K562 (cell line): Measurements from ENCODE around the gene RABL6. TPM values are rescaled to one million over a fixed set of nuclear protein-coding genes. Genes with fewer than 3 reads are reported as not detected.

Experiments
- ARNT ChIP-seq, 2 experiments: fragments of 450-650 bp; IDR thresholded peaks; 2 replicates each; pipeline ENCODE4 v1.6.1; 2016; ENCODE audit warnings: mild to moderate bottlenecking in 1 of 2
- CBFA2T3 ChIP-seq: fragments of 450-650 bp; IDR thresholded peaks from 2 replicates; pipeline ENCODE4 v1.6.1; 2017
- CCNT2 ChIP-seq: IDR thresholded peaks from 2 replicates; pipeline ENCODE4 v1.6.1; 2011; ENCODE audit warnings: borderline replicate concordance, low read depth, mild to moderate bottlenecking, moderate library complexity, mixed read lengths, low read length; ENCODE audit not compliant: insufficient read length; ENCODE audit errors: extremely low read depth
- CEBPG ChIP-seq, 3 experiments: fragments of 200-800 bp in 1 of 3; sonication (Bioruptor generic) in 1 of 3; sonication (generic) in 1 of 3; formaldehyde crosslinking in 1 of 3; IDR thresholded peaks in 2 of 3; conservative IDR thresholded peaks in 1 of 3; 2 replicates each; pipeline versions ENCODE4 v1.6.1 to v1.8.0; 2016 to 2022; ENCODE audit warnings: missing compliant biosample characterization in 2 of 3, missing genetic modification characterization in 2 of 3, mild to moderate bottlenecking in 1 of 3, missing genetic modification reagents in 1 of 3
- DPF2 ChIP-seq: fragments of 450-650 bp; IDR thresholded peaks from 2 replicates; pipeline ENCODE4 v1.6.1; 2016
- EP300 ChIP-seq: IDR thresholded peaks from 2 replicates; pipeline ENCODE4 v1.6.1; 2012; ENCODE audit warnings: low read length, improper control_type of control experiment
- ETS2 ChIP-seq: IDR thresholded peaks from 2 replicates; pipeline ENCODE4 v1.6.1; 2016; ENCODE audit warnings: borderline replicate concordance, missing genetic modification characterization, mild to moderate bottlenecking, moderate library complexity, missing compliant biosample characterization; ENCODE audit not compliant: poor library complexity, severe bottlenecking
- FOXA3 ChIP-seq, 2 experiments: fragments of 450-650 bp in 1 of 2; sonication (generic) in 1 of 2; formaldehyde crosslinking; IDR thresholded peaks in 1 of 2; conservative IDR thresholded peaks in 1 of 2; 2 replicates each; pipeline versions ENCODE4 v1.4.0 to v1.8.0; 2020 to 2022; ENCODE audit warnings: mild to moderate bottlenecking in 2 of 2, missing genetic modification reagents in 1 of 2
- HDAC1 ChIP-seq, 2 experiments: fragments of 450-650 bp; IDR thresholded peaks; 2 replicates each; pipeline ENCODE4 v1.6.1; 2016 to 2017; ENCODE audit warnings: inconsistent platforms in 1 of 2, mild to moderate bottlenecking in 1 of 2, moderate library complexity in 1 of 2
- KDM1A ChIP-seq, 2 experiments: fragments of 450-650 bp; IDR thresholded peaks; 2 replicates each; pipeline ENCODE4 v1.6.1; 2016; ENCODE audit warnings: mild to moderate bottlenecking in 2 of 2
- MLX ChIP-seq, 2 experiments: fragments of 450-650 bp in 1 of 2; sonication (generic) in 1 of 2; formaldehyde crosslinking; conservative IDR thresholded peaks; 2 replicates each; pipeline versions ENCODE4 v1.4.0 to v1.8.1; 2020 to 2022; ENCODE audit warnings: mild to moderate bottlenecking in 1 of 2, missing genetic modification reagents in 1 of 2
- MTA1 ChIP-seq: fragments of 450-650 bp; IDR thresholded peaks from 2 replicates; pipeline ENCODE4 v1.6.1; 2017; ENCODE audit warnings: borderline replicate concordance
- NFIC ChIP-seq: fragments of 450-650 bp; IDR thresholded peaks from 2 replicates; pipeline ENCODE4 v1.6.1; 2017; ENCODE audit warnings: mild to moderate bottlenecking, inconsistent platforms
- NONO ChIP-seq, 2 experiments: fragments of 200-400 bp in 1 of 2; fragments of 450-650 bp in 1 of 2; formaldehyde crosslinking in 1 of 2; IDR thresholded peaks; 2 replicates each; pipeline ENCODE4 v1.6.1; 2017; ENCODE audit warnings: low read depth in 2 of 2, mild to moderate bottlenecking in 2 of 2, moderate library complexity in 2 of 2, low read length in 1 of 2
- RBM22 ChIP-seq: fragments of 200-400 bp; formaldehyde crosslinking; IDR thresholded peaks from 2 replicates; pipeline ENCODE4 v1.6.1; 2018; ENCODE audit warnings: low read length, low read depth; ENCODE audit not compliant: poor library complexity, severe bottlenecking
- SMARCE1 ChIP-seq: fragments of 450-650 bp; IDR thresholded peaks from 2 replicates; pipeline ENCODE4 v1.7.1; 2016; ENCODE audit warnings: mild to moderate bottlenecking
- TAF1 ChIP-seq: IDR thresholded peaks from 2 replicates; pipeline ENCODE4 v1.6.1; 2011; ENCODE audit warnings: mild to moderate bottlenecking, low read length, moderate library complexity; ENCODE audit not compliant: insufficient read depth, control insufficient read depth, severe bottlenecking; ENCODE audit errors: extremely low read depth
- ZBTB8A ChIP-seq: fragments of 450-650 bp; IDR thresholded peaks from 2 replicates; pipeline ENCODE4 v1.6.1; 2018; ENCODE audit warnings: mild to moderate bottlenecking, moderate library complexity; ENCODE audit not compliant: partially characterized antibody
- ZNF263 ChIP-seq: sonication (generic); formaldehyde crosslinking; IDR thresholded peaks from 2 replicates; pipeline ENCODE4 v1.8.0; 2022; ENCODE audit warnings: mild to moderate bottlenecking, missing genetic modification reagents, borderline replicate concordance
- ZNF445 ChIP-seq: fragments of 250-450 bp; sonication (Bioruptor Pico); IDR thresholded peaks from 2 replicates; pipeline ENCODE4 v1.4.0; 2020; ENCODE audit warnings: low read depth, mild to moderate bottlenecking, moderate library complexity
- ZNF655 ChIP-seq: fragments of 250-450 bp; sonication (Bioruptor Pico); IDR thresholded peaks from 2 replicates; pipeline ENCODE4 v1.5.0; 2021
- ZNF740 ChIP-seq, 3 experiments: fragments of 200-800 bp in 1 of 3; sonication (Bioruptor generic) in 1 of 3; sonication (generic) in 1 of 3; formaldehyde crosslinking in 1 of 3; IDR thresholded peaks; 2 replicates each; pipeline versions ENCODE4 v1.6.1 to v1.8.0; 2016 to 2022; ENCODE audit warnings: mild to moderate bottlenecking in 2 of 3, missing compliant biosample characterization in 2 of 3, missing genetic modification characterization in 2 of 3, missing genetic modification reagents in 1 of 3
- ZNF780A ChIP-seq: fragments of 250-450 bp; sonication (Bioruptor Pico); IDR thresholded peaks from 2 replicates; pipeline ENCODE4 v1.5.0; 2021; ENCODE audit warnings: mild to moderate bottlenecking
- polyA plus RNA-seq, 8 experiments: library from polyadenylated mRNA; depleted of rRNA in 4 of 8; stranded (reverse) in 5 of 8; unstranded in 3 of 8; fragments of >200 nt; fragmentation: Nextera tagmentation in 2 of 8; fragmentation: Illumina TruSeq in 1 of 8; extraction: Ambion mirVana in 2 of 8; extraction: Trizol in 1 of 8; gene quantifications; 2 replicates each; pipeline versions ENCODE4 v1.2.1 to v1.2.3, GENCODE V29; 2011 to 2014; ENCODE audit warnings: inconsistent platforms in 1 of 8, missing spikeins in 1 of 8
- total RNA-seq, 7 experiments: library from RNA; depleted of rRNA in 6 of 7; stranded (reverse); fragments of >200 nt in 6 of 7; fragmentation: Illumina TruSeq in 2 of 7; extraction: Trizol in 2 of 7; gene quantifications; 2 replicates each; pipeline versions ENCODE4 v1.2.1 to v1.2.3, GENCODE V29; 2011 to 2021; ENCODE audit warnings: low replicate concordance in 1 of 7
- TF ChIP-seq, protein P1 (sequence below): IDR thresholded peaks from 3 replicates; pipeline ENCODE4 v1.6.1; 2011; ENCODE audit warnings: borderline replicate concordance, mild to moderate bottlenecking; ENCODE audit not compliant: insufficient read length, insufficient read depth

The RABL6 gene
- total and polyA plus RNA-seq, 9 of the 15 experiments (the other 6 are each of a cell fraction or from before 2014, with no cell fraction given): 5.6 to 181 (median 84.5) TPM

DNA sequence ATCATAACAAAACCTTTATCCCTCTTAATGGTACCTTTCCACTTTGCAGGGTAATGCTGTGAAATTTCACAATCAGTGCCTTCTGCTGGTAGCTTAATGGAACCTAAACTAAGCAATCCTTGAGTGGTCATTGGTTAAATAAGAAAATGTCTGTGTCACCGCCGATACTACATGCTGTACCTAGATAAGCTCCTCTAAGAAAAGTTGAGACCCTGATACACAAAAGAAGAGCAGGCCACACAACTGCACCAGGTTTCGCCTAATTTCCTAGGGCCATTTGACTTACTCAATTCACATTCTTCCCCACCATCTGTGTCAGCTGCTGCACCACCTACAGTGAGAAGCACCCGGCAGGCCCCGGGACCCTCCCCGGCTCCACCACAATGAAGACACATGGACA, 67.4 kb downstream of the RABL6 start (continued):
- peak; percentile 53; the same call in 1 of the 2 replicates for TF ChIP-seq NFIC
- no peak for TF ChIP-seq RBM22
- TF ChIP-seq SMARCE1: 0 out of 2 replicates have a peak, but pooled peaks have one; percentile 15
- TF ChIP-seq, protein P1, sequence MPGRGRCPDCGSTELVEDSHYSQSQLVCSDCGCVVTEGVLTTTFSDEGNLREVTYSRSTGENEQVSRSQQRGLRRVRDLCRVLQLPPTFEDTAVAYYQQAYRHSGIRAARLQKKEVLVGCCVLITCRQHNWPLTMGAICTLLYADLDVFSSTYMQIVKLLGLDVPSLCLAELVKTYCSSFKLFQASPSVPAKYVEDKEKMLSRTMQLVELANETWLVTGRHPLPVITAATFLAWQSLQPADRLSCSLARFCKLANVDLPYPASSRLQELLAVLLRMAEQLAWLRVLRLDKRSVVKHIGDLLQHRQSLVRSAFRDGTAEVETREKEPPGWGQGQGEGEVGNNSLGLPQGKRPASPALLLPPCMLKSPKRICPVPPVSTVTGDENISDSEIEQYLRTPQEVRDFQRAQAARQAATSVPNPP: no peak
- TF ChIP-seq MLX (CRISPR knock-in tag; conservative IDR thresholded peaks at IDR 0.05): no peak
- peak in 1 of 2 experiments; percentile 81; a peak in 2 of 4 replicates for TF ChIP-seq HDAC1 (IDR thresholded peaks at IDR 0.05)
- TF ChIP-seq ZBTB8A: no peak
- peak; percentile 83 for TF ChIP-seq DPF2
- peak; percentile 22 for TF ChIP-seq CCNT2
- TF ChIP-seq FOXA3 (CRISPR knock-in tag; conservative IDR thresholded peaks at IDR 0.05 in 1 of 2, IDR thresholded peaks at IDR 0.05 in 1 of 2): no peak
- peak; percentile 64; the same call in 1 of the 2 replicates for TF ChIP-seq CEBPG (CRISPR knock-in tag; IDR thresholded peaks at IDR 0.05)
- peak; percentile 67 to 78 for TF ChIP-seq CEBPG (tag; conservative IDR thresholded peaks at IDR 0.05 in 1 of 2, IDR thresholded peaks at IDR 0.05 in 1 of 2)
- no peak for TF ChIP-seq ZNF740 (CRISPR knock-in tag; IDR thresholded peaks at IDR 0.05)
- no peak for TF ChIP-seq ZNF740 (tag; IDR thresholded peaks at IDR 0.05)
- no peak for TF ChIP-seq ZNF263
- TF ChIP-seq ETS2 (tag): no peak
- TF ChIP-seq TAF1: no peak
- TF ChIP-seq ARNT (IDR thresholded peaks at IDR 0.05): no peak
- TF ChIP-seq NONO (IDR thresholded peaks at IDR 0.05; ENCODE audit: low read depth in 2 of 2, low read length in 1 of 2): no peak
- TF ChIP-seq CBFA2T3: peak; percentile 93
- no peak for TF ChIP-seq ZNF445
- no peak for TF ChIP-seq ZNF655 (CRISPR knock-in tag)
- peak; percentile 92 to 93 for TF ChIP-seq KDM1A (IDR thresholded peaks at IDR 0.05)
- no peak for TF ChIP-seq MTA1
- TF ChIP-seq ZNF780A (CRISPR knock-in tag): no peak
- TF ChIP-seq EP300: peak; percentile 41; the same call in 1 of the 2 replicates
